Activated gamma-delta T cell treated with anti-CD3 and anti-CD28 coated beads, Interleukin-2, amount 50 U/mL, for 16 hours (primary cell): ENCODE data around the gene COA3.

Source experiments
- DNase-seq: peaks from one replicate; pipeline ENCODE4 v3.0.0-alpha.2; 2020; ENCODE audit warnings: low read depth

The COA3 gene

GRCh38 chr17:42817866-42818265 lies 19.4 kb upstream of the COA3 start:
- no peak for DNase-seq

- DNase-seq, result no peak
These were observed 16.3 kb upstream of the COA3 start for GRCh38 chr17:42814633-42815399.

GRCh38 chr17:42809250-42809649 lies 10.7 kb upstream of the COA3 start:
- no peak for DNase-seq

- no peak for DNase-seq
These were observed 7.7 kb upstream of the COA3 start for GRCh38 chr17:42806249-42806648.

DNA sequence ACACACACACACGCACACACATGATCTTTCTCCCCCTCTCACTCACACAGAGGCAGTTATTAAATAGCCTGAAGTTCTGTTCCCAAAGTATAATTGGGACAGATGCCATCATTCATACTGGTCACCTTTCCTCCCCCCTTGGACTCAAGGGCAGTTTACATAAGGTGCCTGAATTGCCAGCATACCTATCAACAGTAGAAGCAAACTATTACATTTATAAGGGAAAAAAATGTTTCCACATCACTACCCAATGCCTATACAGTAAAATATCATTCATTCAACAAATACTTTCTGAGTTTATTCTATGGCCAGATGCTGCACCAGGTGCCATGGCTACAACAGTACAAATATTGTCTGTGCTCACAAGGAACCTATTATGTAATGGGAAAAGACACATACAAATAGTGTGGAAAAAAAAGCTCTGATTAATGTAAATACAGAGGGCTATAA lies 6.4 kb upstream of the COA3 start:
- no peak for DNase-seq

DNA sequence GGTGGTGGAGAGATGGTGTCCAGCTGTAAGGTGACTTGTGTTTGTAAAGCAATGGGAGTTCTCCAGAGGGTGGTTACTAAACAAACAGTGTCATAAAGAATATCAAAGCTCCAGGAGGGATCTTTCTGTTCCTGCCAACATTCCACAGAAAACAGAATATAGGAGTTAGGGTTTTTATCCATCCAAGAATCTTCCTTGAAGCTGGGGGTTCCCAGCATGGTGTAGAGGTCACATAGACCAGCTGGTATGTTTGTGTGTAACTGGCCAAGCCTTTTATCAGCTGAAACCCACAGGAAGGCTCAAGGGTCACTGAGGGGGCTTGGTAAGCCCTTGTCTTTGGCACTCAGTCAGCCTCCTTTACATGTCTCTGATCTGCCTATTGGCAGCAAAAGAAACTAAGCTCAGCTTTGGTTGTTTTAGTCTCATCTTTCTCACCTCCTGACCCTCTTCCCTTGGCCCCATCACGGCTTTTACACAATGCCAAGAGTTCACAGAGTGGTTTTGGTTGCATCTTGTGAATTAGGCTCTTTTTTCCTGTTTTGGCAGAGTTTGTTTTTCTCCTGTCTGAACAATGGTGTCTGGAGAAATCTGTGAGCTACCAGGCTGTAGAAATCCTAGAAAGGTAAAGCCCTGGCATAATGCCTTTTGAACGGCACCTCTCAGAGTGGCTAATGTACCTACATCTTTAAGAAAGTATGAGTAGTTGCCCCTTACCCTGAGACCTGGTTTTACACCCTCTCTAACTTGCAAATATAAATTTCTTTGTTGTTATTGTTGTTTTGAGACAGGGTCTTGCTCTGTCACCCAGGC lies 4.8 kb upstream of the COA3 start:
- no peak for DNase-seq

GRCh38 chr17:42798011-42798382 lies 507 bp downstream of the COA3 start:
- DNase-seq, result no peak

- DNase-seq, result no peak
These were observed 1.2 kb downstream of the COA3 start for GRCh38 chr17:42797067-42798007.

DNA sequence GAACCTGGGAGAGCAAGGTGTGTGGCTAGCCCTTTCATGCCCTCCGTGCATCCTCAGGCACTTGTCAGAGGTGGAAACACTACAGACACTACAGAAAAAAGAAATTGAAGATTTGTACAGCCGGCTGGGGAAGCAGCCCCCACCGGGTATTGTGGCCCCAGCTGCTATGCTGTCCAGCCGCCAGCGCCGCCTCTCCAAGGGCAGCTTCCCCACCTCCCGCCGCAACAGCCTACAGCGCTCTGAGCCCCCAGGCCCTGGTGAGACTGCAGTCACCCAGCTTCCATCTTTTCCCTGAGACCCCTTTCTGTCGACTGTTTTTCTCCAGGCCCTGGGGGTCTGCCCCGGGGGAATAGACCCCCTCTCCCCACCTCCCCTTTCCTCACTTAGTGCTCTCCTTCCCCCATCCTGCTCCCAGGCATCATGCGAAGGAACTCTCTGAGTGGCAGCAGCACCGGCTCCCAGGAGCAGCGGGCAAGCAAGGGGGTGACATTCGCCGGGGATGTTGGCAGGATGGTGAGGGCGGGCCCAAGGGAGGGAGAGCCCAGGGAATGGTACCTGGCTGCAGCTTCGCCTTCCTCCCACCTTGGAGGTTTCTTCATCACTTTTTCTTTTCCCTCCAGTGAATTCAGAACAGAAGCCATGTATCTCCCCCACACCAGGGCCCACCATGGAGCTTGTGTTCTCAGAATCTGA lies 2.3 kb downstream of the COA3 start:
- DNase-seq, result no peak

DNA sequence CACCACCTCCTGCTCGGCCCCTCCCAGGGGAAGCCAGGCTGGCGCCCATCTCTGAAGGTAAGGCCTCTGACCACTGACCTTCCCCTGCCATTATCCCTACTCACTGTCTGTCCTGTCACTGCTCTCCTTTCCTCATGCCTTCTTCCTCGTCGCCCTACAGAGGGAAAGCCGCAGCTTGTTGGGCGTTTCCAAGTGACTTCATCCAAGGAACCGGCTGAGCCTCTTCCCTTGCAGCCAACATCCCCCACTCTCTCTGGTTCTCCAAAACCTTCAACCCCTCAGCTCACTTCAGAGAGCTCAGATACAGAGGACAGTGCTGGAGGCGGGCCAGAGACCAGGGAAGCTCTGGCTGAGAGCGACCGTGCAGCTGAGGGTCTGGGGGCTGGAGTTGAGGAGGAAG lies 3.0 kb downstream of the COA3 start:
- DNase-seq, result no peak

- no peak for DNase-seq
These were observed 3.4 kb downstream of the COA3 start for GRCh38 chr17:42795061-42795460.

DNA sequence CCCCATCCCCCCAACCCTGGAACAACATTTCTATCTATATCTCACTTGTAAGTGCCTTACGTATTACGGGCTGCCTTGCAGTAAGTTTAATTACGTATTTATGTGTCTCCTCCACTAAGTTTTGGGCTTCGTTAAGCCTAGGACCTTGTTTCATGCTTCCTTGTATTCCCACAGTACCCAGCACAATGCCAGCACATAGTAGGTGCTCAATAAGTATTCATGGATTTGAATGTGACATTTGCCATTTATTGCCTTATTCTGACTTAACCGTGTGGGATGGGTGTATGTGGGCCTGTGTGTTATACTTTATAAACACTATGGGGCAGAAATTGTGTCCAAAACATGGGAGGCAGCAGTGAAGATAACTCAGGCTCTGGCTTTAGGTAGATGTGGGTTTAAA lies 6.0 kb downstream of the COA3 start:
- DNase-seq, result no peak

GRCh38 chr17:42791948-42792347 lies 6.6 kb downstream of the COA3 start:
- no peak for DNase-seq

DNA sequence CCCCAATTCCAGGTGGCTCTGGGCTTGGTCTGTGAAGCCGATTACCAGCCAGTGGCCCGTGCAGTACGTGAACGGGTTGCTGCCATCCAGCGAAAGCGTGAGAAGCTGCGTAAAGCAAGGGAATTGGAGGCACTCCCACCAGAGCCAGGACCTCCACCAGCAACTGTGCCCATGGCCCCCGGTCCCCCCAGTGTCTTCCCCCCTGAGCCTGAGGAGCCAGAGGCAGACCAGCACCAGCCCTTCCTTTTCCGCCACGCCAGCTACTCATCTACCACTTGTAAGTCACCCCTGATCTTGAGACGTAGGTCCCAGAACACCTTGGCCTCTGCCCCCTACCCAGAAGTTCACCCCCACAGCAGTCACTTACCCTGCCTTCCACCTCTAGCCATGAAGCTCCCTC lies 11.2 kb downstream of the COA3 start:
- no peak for DNase-seq

DNA sequence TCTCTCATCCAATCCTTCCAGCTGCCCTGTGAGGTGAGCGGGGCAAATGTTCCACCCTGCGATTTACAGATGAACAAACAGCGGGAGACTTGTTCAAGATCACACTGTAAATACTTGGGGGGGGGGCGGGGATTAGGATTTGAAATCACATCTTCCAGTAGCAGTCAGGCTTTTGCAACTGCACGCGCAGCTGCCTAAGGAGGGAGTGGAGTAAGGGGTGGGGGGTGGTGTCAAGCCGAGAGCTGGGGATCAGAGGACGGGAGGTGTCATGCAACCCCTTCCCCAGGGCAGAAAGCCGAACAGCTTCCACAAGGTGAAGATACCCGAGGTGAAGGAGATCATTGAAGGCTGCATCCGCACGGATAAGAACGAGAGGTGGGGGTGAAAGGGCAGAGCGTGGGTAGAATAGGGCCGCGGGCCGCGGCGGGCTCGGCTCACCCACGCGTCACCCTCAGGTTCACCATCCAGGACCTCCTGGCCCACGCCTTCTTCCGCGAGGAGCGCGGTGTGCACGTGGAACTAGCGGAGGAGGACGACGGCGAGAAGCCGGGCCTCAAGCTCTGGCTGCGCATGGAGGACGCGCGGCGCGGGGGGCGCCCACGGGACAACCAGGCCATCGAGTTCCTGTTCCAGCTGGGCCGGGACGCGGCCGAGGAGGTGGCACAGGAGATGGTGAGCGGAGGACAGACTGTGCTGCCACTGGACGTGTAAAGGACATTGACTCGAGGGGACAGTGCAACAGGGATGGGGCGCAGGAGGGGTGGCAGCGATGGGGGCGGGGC lies 13.5 kb downstream of the COA3 start:
- no peak for DNase-seq

DNA sequence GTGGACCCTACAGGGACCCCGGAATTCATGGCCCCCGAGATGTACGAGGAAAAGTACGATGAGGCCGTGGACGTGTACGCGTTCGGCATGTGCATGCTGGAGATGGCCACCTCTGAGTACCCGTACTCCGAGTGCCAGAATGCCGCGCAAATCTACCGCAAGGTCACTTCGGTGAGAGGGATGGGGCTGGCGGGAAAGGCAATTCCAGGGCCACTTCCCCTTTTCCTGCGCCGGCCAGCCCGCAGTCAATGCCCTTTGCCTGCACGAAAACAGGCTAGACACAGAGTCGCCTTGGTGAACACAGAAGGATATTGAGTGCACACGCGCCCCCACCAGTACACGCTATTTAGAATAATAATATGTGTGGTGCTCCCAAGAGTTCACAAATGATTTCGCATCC lies 14.1 kb downstream of the COA3 start:
- no peak for DNase-seq

GRCh38 chr17:42783791-42784138 lies 14.7 kb downstream of the COA3 start:
- DNase-seq, result no peak

- no peak for DNase-seq
These were observed 15.3 kb downstream of the COA3 start for GRCh38 chr17:42783062-42783790.

DNA sequence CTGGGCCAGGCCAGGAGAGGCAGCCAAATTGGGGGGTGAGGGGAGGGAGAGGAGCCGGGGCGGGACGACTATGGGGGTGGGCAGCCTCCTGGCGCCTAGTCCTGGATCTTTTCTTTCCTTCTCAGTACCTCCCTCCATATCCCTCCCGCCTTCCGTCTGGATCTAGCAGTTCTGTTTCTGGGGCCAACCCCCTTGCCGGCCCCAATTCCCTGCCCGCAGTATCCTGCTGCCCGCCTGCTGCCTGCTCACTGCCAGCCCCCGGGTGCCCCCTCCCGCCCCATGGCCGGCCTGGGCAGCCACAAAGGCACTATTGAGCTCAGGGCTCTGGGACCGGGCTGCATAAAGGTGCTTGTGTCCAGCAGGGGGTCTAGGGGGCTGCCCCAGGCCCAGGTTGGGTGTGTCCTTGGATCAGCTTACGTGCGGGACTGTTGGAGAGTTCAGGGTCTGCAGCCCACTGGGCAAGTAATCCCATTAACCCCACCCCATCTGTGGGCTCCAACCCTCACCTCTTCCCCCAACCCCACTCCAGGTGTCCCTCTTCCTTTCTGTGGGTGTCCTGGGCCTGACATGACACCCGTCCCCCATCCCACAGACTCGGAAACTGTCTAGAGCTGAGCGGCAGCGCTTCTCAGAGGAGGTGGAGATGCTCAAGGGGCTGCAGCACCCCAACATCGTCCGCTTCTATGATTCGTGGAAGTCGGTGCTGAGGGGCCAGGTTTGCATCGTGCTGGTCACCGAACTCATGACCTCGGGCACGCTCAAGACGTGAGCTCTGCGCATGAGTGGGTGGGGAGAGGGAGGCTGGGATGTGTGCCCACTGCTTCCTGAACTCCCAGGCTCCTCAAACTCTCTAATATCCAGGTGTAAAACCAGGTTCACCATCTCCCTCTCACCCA lies 16.1 kb downstream of the COA3 start:
- no peak for DNase-seq
